NCI-H1092 (cell line): ENCODE data around the gene GREB1.

Experiments used
- DNase-seq: peaks from one replicate; lab custom pipeline; 2025; lab: John Stamatoyannopoulos, UW

Gene GREB1, protein sequence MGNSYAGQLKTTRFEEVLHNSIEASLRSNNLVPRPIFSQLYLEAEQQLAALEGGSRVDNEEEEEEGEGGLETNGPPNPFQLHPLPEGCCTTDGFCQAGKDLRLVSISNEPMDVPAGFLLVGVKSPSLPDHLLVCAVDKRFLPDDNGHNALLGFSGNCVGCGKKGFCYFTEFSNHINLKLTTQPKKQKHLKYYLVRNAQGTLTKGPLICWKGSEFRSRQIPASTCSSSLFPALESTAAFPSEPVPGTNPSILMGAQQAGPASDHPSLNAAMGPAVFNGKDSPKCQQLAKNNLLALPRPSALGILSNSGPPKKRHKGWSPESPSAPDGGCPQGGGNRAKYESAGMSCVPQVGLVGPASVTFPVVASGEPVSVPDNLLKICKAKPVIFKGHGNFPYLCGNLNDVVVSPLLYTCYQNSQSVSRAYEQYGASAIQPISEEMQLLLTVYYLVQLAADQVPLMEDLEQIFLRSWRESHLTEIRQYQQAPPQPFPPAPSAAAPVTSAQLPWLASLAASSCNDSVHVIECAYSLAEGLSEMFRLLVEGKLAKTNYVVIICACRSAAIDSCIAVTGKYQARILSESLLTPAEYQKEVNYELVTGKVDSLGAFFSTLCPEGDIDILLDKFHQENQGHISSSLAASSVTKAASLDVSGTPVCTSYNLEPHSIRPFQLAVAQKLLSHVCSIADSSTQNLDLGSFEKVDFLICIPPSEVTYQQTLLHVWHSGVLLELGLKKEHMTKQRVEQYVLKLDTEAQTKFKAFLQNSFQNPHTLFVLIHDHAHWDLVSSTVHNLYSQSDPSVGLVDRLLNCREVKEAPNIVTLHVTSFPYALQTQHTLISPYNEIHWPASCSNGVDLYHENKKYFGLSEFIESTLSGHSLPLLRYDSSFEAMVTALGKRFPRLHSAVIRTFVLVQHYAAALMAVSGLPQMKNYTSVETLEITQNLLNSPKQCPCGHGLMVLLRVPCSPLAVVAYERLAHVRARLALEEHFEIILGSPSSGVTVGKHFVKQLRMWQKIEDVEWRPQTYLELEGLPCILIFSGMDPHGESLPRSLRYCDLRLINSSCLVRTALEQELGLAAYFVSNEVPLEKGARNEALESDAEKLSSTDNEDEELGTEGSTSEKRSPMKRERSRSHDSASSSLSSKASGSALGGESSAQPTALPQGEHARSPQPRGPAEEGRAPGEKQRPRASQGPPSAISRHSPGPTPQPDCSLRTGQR (N-terminal part only)

GRCh38 chr2:11533278-11534070 lies at the start of gene GREB1:
GREB1 (plus strand) TSS chr2:11534045; CDS start chr2:11556615, 22,570 bp downstream.
- no peak for DNase-seq

- DNase-seq = no peak
Observed at GRCh38 chr2:11488809-11489208, 45.0 kb upstream of the GREB1 start.

GRCh38 chr2:11490194-11490593 lies 43.7 kb upstream of the GREB1 start:
- DNase-seq = no peak

GRCh38 chr2:11491348-11491933 lies 42.4 kb upstream of the GREB1 start:
- no peak for DNase-seq

- DNase-seq = no peak
Observed at GRCh38 chr2:11492244-11492643, 41.6 kb upstream of the GREB1 start.

GRCh38 chr2:11492720-11493119 lies 41.1 kb upstream of the GREB1 start:
- DNase-seq = no peak

- DNase-seq = no peak
Observed at GRCh38 chr2:11493282-11493681, 40.6 kb upstream of the GREB1 start.

DNA sequence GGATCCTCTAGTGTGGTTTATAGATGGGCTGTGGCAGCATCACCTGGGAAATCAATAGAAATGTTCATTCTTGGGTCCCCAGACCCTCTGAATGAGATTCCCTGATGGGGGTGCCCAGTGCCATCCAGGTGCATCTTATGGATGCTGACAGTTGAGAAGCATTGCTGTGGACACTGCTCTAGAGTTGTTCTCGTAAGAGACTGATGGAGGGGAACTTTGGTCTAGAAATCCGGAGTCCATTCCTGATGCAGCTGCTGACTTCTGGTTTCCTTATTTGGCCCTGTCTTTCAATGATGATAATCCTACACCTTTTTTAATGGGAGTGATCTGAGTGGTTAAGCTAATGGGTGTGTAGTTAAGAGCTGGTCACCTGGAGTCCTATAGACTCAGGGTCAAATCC lies 39.5 kb upstream of the GREB1 start:
- no peak for DNase-seq

- no peak for DNase-seq
Observed at GRCh38 chr2:11495844-11496681, 37.8 kb upstream of the GREB1 start.

- DNase-seq = no peak
Observed at GRCh38 chr2:11498543-11499034, 35.3 kb upstream of the GREB1 start.

DNA sequence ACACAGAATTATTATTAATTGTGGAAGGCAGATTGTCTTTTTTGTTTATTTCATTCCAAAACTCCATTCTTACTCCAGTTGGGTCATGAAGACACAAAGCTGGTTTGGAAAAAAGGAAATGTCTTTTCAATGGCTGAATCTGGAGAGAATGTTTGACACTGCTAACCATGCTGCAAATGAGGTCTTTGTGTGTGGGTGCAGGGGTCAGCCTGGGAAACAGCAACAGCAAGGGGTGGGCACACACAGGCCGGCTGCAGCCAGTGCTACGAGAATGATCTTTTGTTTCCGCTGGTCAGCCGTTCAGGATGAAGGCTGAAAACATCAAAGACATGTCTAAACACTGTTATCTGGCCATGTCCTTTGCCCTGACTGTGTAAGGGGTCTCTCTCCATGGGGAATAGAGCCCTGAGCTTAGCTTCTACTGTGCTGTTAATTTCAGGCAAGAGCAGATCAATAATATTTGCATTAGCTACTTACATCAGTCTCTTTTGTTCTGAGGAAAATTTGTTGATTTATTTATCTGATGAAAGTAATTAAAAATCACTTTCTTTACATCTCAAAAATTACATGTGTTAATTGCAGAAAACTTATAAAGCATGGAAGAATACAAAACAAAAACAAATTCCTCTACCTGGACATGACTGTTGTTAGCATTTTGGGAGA lies 34.6 kb upstream of the GREB1 start:
- DNase-seq = no peak

GRCh38 chr2:11500702-11501303 lies 33.0 kb upstream of the GREB1 start:
- no peak for DNase-seq

DNA sequence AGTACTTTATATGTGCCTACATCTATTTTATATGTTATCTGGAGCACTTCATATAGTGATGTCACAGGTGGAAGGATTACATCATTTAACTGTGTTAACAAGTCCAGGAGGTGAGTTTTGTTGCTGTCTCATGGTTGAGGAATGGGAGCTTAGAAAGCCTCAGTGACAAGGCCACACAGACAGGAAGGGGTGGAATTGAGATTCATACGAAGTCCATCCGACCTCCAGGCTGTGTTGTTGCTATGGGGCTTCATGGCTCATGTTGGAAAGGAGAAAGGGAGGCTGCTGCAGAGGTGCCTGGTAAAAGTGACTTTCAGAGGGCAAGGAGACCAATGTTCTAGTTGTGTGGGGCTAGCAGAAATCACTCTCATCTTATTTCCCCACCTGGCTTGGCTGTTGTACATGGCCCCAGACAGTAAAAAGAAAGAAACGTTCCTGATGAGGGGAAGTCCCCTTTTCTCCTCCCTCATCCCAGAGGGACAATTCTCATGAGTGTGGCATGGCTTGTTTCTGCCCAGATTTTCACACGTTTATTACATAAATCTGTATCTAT lies 31.0 kb upstream of the GREB1 start:
- no peak for DNase-seq

DNA sequence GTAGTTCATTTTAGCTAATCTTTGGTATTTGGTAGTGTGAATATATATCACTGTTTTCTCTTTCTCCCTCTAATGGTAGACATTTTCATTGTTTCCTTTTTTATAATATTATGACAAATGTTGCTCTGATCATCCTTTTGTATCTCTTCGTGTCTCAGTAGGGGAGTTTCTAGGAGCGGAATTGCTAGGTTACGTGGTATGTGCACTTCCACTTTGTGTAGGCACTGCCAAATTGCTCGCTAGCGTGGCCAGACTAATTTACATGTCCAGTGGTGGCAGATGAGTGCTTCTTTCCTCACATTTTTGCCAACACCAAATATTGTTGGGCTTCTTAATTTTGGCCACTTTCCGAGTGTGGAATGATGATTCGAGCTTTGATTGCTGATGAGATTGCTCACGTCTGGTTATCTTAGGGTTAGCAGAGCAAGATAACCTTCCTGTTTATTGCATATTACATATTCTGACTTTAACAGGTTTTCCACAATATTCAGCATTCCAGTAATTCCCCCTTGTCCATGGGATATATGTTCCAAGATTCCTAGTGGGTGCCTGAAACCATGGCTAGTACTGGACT lies 30.4 kb upstream of the GREB1 start:
- no peak for DNase-seq

DNA sequence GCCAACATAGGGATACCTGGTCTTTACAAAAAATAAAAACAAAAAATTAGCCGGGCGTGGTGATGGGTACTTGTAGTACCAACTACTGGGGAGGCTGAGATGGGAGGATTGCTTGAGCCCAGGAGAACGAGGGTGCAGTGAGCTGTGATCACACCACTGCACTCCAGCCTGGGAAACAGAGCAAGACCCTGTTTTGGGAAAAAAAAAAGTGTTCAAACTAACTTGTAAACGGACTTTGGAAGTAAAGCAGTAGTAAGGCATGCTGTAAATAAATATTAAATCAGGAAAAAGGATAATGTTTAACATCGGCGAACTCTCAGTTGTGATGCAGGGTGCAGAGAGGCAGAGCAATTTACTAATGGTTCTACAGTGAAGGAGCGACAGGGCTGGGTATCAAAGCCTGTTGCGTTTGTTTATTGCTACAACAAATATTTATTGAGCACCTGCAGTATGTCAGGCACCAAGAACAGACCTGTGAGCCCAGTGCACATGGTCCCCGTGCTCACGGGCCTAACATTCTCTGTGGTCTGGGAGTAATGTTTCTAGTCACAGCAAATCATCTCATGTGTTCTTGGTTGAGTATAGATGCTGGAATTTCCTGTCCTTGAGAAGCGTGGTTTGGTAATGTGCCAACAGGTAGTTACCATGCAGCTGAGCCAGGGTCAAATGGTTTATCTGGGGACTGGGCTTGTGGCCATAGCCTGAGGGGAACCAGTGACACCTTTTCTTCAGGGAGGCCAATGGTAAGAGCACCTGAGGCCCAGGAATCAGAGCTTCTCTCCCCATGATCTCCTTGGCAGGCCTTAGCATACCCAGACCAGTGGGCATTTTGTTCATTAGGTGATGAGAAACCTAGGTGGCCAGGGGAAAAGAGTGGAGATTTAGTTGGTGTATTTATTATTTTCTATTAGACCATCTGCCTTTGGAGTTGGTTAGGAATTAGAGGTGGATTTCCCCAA lies 27.9 kb upstream of the GREB1 start:
- no peak for DNase-seq

DNA sequence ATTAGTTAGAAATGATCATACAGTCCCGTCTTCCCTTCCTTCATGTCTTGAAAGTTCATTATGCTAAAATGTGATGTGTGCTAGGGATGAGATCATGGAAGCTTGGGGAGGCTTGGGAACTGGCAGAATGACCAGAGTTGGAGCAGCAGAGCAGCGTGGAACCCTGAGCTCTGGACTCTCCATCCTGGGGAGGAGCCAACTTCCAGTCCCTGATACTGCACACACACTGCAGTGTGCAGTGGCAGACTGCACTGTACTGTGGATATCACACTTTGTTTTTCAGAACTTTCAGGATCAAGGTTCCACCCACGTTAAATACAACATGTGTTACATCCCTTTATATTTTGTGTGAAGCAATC lies 27.3 kb upstream of the GREB1 start:
- DNase-seq = no peak

DNA sequence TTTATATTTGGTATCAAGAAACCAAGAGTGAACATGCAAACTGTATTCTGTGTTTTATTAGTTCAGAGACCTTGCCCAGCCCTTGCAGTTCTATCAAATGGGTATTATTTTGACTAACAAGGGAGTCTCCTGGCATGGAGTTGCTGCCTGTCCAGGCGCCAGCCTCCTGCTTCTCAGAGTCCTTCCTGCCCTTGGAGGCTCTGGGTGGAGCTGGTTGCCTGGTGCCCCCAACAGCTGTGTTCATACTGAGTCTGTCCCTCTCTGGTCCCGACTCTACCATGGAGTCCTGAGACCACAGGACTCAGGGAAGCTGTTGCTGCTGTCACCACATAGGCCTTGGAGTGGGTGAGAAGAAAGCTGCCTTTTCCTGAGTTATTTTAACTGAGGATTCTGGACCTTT lies 26.3 kb upstream of the GREB1 start:
- DNase-seq = no peak
